ENCODE results near the gene PPARG. TPM values are rescaled to one million over a fixed set of nuclear protein-coding genes. Genes with fewer than 3 reads are reported as not detected.

PPARG gene
- total RNA-seq, 2 experiments from 2014 or later, result 2.2 to 3.7 TPM

- no peak overlapping the region for H3K4me3 Mint-ChIP-seq
- H3K27ac Mint-ChIP-seq, result no peak overlapping the region
- no peak for DNase-seq
- peaks cover 15% of the 10 kb centered on the region for H3K27me3 Mint-ChIP-seq
- ChIA-PET POLR2A (no interaction called here), CTCF (no interaction called here)
- H3K4me1 Mint-ChIP-seq, result peaks cover 2% of the 10 kb centered on the region
- H3K36me3 Mint-ChIP-seq (ENCODE audit: low read depth), result no peaks in the 10 kb centered on the region
- H3K9me3 Mint-ChIP-seq, result no peaks in the 10 kb centered on the region
These were observed 39.4 kb downstream of the PPARG start for GRCh38 chr3:12328132-12328836.

GRCh38 chr3:12328837-12329462, 40.1 kb downstream of the PPARG start:
- H3K9me3 Mint-ChIP-seq, result no peaks in the 10 kb centered on the region
- H3K27me3 Mint-ChIP-seq, result peaks cover 10% of the 10 kb centered on the region
- ChIA-PET CTCF (no interaction called here), POLR2A (no interaction called here)
- peaks cover 2% of the 10 kb centered on the region for H3K4me1 Mint-ChIP-seq
- no peaks in the 10 kb centered on the region for H3K36me3 Mint-ChIP-seq (ENCODE audit: low read depth)
- H3K4me3 Mint-ChIP-seq, result no peak overlapping the region
- DNase-seq, result no peak
- no peak overlapping the region for H3K27ac Mint-ChIP-seq

DNA sequence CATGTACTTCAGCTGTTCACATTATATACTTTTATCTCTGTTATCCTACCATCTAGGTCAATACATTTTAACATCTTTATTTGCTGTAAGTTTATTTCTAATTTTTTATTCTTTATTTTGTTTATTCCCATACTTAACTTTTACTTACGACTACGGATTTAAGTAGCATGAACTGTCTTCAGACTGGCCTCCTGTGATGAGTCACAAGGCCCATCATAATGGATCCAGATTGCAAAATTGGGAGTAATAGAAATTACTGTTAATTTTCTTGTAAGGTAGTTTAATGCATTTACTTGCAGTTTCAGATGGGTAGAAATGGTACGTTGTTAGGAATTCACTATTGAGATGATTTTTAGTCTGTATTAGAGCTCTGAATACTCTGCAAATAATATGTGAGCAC, 45.9 kb downstream of the PPARG start:
- peaks cover 7% of the 10 kb centered on the region for H3K27me3 Mint-ChIP-seq
- no peaks in the 10 kb centered on the region for H3K36me3 Mint-ChIP-seq (ENCODE audit: low read depth)
- ChIA-PET CTCF (interaction anchor here (0.9 kb wide), 1 partner anchor 159 kb away, joined by 4 read pairs; no protein-coding TSS in a partner anchor), POLR2A (no interaction called here)
- peaks cover 15% of the 10 kb centered on the region for H3K4me1 Mint-ChIP-seq
- no peak overlapping the region for H3K27ac Mint-ChIP-seq
- H3K4me3 Mint-ChIP-seq, result no peak overlapping the region
- no peak for DNase-seq
- H3K9me3 Mint-ChIP-seq, result no peaks in the 10 kb centered on the region

- Mint-ChIP-seq H3K36me3 (ENCODE audit: low read depth) (no peaks in the 10 kb centered on the region), H3K27me3 (peaks cover 4% of the 10 kb centered on the region), H3K9me3 (no peaks in the 10 kb centered on the region), H3K4me1 (peaks cover 15% of the 10 kb centered on the region), H3K27ac (no peak overlapping the region), H3K4me3 (no peak overlapping the region)
- POLR2A ChIA-PET, result no interaction called here
- CTCF ChIA-PET, result interaction anchor here (0.9 kb wide), 1 partner anchor 160 kb away, joined by 4 read pairs; no protein-coding TSS in a partner anchor
- no peak for DNase-seq
These were observed 46.6 kb downstream of the PPARG start for GRCh38 chr3:12335421-12335820.

DNA sequence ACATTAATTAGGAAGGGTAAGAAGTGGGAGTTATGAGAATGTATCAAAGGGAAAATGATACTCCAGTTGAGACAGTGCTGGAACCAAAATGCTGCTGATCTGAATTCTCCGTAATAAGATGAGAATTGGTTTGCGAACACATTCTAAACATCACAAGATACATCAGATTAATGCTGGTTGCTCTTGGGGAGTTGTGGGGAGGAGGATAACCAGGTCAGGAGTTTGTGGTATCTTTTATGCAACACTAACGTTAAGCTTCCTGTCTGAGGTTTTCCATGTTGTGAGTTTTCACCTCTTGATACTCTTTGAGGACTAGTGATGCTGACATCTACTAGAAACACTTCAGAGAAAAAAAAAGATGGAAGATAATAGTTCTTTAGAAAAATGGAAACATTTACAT, 47.2 kb downstream of the PPARG start:
- peaks cover 15% of the 10 kb centered on the region for H3K4me1 Mint-ChIP-seq
- no peaks in the 10 kb centered on the region for H3K36me3 Mint-ChIP-seq (ENCODE audit: low read depth)
- no peaks in the 10 kb centered on the region for H3K9me3 Mint-ChIP-seq
- no peak overlapping the region for H3K4me3 Mint-ChIP-seq
- peaks cover 2% of the 10 kb centered on the region for H3K27me3 Mint-ChIP-seq
- H3K27ac Mint-ChIP-seq, result no peak overlapping the region
- DNase-seq, result peak; percentile 18
- ChIA-PET CTCF (no interaction called here), POLR2A (interaction anchor here (1.0 to 1.8 kb wide), 4 partner anchors 9 to 135 kb away, joined by 3 to 6 read pairs (median 4); no protein-coding TSS in a partner anchor)

DNA sequence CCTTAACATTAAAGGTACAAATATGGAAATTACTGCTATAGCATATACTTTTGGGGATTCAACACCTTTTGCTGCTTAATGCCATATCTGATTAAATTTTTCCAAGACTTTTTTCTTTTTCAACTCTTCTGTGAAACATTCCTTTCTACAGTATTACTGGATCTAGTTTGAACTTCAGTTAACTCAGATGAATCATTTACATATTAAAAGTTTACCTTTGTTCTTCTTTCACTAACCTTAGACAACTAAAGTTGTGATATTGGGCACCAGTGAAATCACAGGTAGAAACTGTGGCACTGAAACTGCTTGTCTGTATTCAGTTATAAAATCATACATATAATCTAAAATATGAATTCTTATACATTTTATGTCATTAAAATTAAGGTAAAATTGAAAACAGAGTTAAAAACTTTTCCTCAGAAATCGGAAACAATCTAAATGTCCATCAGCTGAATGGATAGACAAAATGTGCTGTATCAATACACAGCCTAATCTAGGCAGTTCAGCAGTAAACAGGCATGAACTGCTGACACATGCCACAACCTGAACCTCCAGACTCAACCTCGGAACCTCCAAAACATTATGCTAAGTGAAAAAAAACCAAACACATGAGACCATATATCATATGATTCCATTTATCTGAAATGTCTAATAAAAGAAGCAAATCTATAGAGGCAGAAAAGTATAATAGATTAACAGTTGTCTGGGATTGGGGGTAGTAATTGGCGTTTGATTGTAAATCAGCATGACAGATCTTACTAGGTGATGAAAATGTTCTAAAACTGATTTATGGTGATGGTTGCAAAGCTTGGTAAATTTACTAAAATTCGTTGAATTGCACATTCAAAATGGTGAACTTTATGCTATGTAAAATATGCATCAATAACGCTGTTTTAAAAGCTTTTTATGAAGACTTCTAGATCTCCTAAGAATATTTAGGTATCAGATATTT, 50.0 kb downstream of the PPARG start:
- H3K4me1 Mint-ChIP-seq, result peaks cover 15% of the 10 kb centered on the region
- CTCF ChIA-PET, result no interaction called here
- POLR2A ChIA-PET, result no interaction called here
- DNase-seq, result no peak
- H3K27me3 Mint-ChIP-seq, result peaks cover 14% of the 10 kb centered on the region
- H3K9me3 Mint-ChIP-seq, result no peaks in the 10 kb centered on the region
- H3K4me3 Mint-ChIP-seq, result no peak overlapping the region
- H3K36me3 Mint-ChIP-seq (ENCODE audit: low read depth), result no peaks in the 10 kb centered on the region
- H3K27ac Mint-ChIP-seq, result no peak overlapping the region

DNA sequence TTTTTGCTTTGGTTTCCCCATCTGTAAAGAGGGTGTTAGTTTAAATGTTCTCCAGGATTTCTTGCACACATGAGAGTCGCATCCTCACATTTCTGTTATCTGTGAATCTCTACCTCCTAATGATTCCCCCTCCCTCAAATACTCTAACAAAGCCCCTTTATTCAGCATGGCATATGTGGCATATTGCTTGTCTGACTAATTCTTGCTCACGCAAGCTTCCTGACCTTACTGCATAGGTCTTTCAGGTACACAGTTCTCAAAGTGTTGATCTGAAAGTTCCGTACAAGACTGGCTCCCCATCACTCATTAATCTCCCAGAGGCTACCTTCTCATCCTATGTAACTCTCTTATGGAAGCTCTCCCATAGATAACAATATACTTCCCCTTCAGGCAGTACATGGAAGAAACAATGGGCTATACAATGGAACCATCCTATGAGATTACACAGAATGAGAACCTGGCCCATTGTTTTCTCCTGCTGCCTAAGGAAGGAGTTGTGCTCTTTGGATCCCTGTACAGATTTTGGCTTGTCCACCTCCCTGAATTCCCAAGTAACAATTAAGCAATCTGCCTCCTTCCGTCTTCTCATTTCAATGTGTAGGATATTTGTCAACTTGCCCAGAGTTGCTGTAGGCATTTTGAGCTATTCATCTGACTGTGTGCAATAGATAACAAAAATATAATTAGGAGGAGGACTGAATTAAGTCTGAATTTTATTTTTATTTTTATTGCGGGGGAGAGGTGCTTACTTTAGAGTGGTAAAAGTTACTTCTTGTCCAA, 51.0 kb downstream of the PPARG start:
- CTCF ChIA-PET, result no interaction called here
- Mint-ChIP-seq H3K27ac (no peak overlapping the region), H3K36me3 (ENCODE audit: low read depth) (no peaks in the 10 kb centered on the region), H3K4me1 (peaks cover 16% of the 10 kb centered on the region), H3K9me3 (no peaks in the 10 kb centered on the region), H3K4me3 (no peak overlapping the region), H3K27me3 (peaks cover 14% of the 10 kb centered on the region)
- POLR2A ChIA-PET, result no interaction called here
- DNase-seq, result no peak

DNA sequence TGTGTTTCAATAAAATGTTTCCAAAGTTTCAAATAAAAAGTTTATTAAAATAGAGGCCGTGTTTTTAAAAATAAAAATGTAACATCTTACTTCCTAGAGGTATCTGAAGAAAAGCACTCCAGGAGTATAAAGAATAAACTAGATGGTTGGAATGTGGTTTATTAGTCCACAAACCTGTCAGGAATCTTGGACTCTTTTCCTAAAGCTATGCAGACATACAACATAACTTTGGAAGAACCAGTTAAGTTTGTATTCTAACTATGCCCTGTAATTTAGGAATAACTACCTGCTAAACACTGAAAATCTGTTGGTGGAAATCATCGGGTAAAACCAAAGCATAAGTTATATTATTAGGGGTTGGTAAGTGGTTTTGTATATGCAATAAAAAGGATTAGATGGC, 51.6 kb downstream of the PPARG start:
- CTCF ChIA-PET, result no interaction called here
- Mint-ChIP-seq H3K9me3 (no peaks in the 10 kb centered on the region), H3K4me1 (peaks cover 20% of the 10 kb centered on the region), H3K4me3 (no peak overlapping the region), H3K27me3 (peaks cover 14% of the 10 kb centered on the region), H3K36me3 (ENCODE audit: low read depth) (no peaks in the 10 kb centered on the region), H3K27ac (no peak overlapping the region)
- POLR2A ChIA-PET, result no interaction called here
- DNase-seq, result no peak

GRCh38 chr3:12342151-12342550, 53.3 kb downstream of the PPARG start:
- CTCF ChIA-PET, result no interaction called here
- H3K4me1 Mint-ChIP-seq, result peaks cover 12% of the 10 kb centered on the region
- POLR2A ChIA-PET, result no interaction called here

GRCh38 chr3:12343047-12343501, 54.2 kb downstream of the PPARG start:
- Mint-ChIP-seq H3K27ac (no peak overlapping the region), H3K4me1 (peaks cover 12% of the 10 kb centered on the region), H3K4me3 (no peak overlapping the region), H3K36me3 (ENCODE audit: low read depth) (no peaks in the 10 kb centered on the region), H3K27me3 (peaks cover 18% of the 10 kb centered on the region), H3K9me3 (no peaks in the 10 kb centered on the region)
- ChIA-PET CTCF (no interaction called here), POLR2A (no interaction called here)
- DNase-seq, result no peak

More at GRCh38 chr3:12342151-12342550, 53.3 kb downstream of the PPARG start:
- DNase-seq, result no peak
- no peak overlapping the region for H3K4me3 Mint-ChIP-seq
- no peaks in the 10 kb centered on the region for H3K9me3 Mint-ChIP-seq
- H3K27me3 Mint-ChIP-seq, result peaks cover 15% of the 10 kb centered on the region
- no peaks in the 10 kb centered on the region for H3K36me3 Mint-ChIP-seq (ENCODE audit: low read depth)
- no peak overlapping the region for H3K27ac Mint-ChIP-seq

- DNase-seq, result no peak
- CTCF ChIA-PET, result no interaction called here
- peaks cover 12% of the 10 kb centered on the region for H3K4me1 Mint-ChIP-seq
- peak overlapping the region; percentile 2 for H3K4me3 Mint-ChIP-seq
- H3K27ac Mint-ChIP-seq, result peak overlapping the region; percentile 2
- peaks cover 20% of the 10 kb centered on the region for H3K27me3 Mint-ChIP-seq
- POLR2A ChIA-PET, result interaction anchor here (1.3 kb wide), 1 partner anchor 9 kb away, joined by 6 read pairs; no protein-coding TSS in a partner anchor
- H3K9me3 Mint-ChIP-seq, result no peaks in the 10 kb centered on the region
- no peaks in the 10 kb centered on the region for H3K36me3 Mint-ChIP-seq (ENCODE audit: low read depth)
These were observed 56.3 kb downstream of the PPARG start for GRCh38 chr3:12345141-12345561.

DNA sequence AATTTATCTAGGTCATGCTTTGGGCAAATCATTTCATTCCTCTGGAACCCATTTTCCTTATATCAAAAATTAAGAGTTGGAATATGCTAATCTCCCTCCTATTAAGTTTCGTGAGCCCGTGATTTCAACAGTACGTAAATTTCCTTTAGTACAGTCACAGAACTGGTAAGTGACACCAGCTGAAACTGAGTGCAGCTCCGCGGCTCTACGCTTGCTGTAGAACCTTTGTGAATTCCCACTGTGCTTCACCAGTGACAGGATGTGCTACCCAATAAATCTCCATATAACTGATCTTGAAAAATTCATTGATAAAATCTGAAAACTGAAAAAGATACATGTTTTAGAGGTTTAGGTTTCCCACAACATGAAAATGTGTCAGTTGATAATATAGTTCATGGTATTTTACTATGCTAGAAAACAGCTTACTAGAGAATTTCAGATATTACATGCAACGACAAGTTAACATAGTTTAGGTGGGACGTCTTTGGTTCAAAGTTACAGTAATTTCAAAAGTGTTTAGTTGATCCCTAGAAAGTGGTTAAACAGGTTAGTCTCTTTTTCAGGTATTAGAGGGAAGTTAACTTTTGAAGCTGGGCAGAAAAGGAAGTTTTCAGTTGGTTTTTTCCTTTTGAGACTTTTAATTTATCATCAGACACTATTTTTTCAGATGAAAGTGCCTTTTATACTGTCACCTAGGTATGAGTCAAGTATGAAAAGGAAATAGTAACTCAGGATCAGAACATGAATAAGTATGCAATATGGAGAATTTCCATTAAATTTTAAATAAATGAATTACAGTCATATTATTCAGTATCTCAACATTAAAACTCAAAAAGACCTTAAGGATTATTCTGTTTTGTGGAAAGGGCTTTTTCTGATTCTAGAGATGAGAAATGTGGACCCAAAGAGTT, 57.0 kb downstream of the PPARG start:
- Mint-ChIP-seq H3K4me1 (peaks cover 12% of the 10 kb centered on the region), H3K36me3 (ENCODE audit: low read depth) (no peaks in the 10 kb centered on the region), H3K4me3 (peak overlapping the region; percentile 2), H3K27ac (peak overlapping the region; percentile 2), H3K27me3 (peaks cover 20% of the 10 kb centered on the region), H3K9me3 (no peaks in the 10 kb centered on the region)
- DNase-seq, result no peak
- ChIA-PET POLR2A (interaction anchor here (1.3 kb wide), 1 partner anchor 9 kb away, joined by 6 read pairs; no protein-coding TSS in a partner anchor), CTCF (no interaction called here)
